HCT116 (cell line): ENCODE results near the gene RUNX2. TPM values are rescaled to one million over a fixed set of nuclear protein-coding genes. Genes with fewer than 3 reads are reported as not detected.

Experiments used
- ATAC-seq: fragments of 200-7000 bp; cut with Tn5 transposase; 2 replicates; pipeline ENCODE4 v1.9.1; 2020; ENCODE audit warnings: mild to moderate bottlenecking, moderate library complexity
- BruUV-seq: library from RNA; stranded (reverse); fragments of 400-500 nt; replicated peaks from 2 replicates; lab custom pipeline; 2021; lab: Mats Ljungman, UMichigan
- CTCF ChIA-PET: fragments of 300-600 bp; sonication (Branson Sonifier 250); formaldehyde crosslinking; loops from one replicate; lab custom pipeline; 2021; ENCODE audit warnings: antibody characterized with exemption; lab: Charles Lee
- POLR2A ChIA-PET: fragments of 300-600, 350-600 bp; sonication (Branson Sonifier 250); formaldehyde crosslinking; loops from one replicate; lab custom pipeline; 2021; ENCODE audit warnings: antibody characterized with exemption; lab: Charles Lee
- RAD21 ChIA-PET, 2 experiments: fragments of 300-600 bp; sonication (Branson Sonifier 250); formaldehyde crosslinking; loops; one replicate each; lab custom pipeline; 2023; ENCODE audit warnings: low total read pairs in 2 of 2; ENCODE audit not compliant: uncharacterized antibody in 2 of 2, unreplicated experiment in 2 of 2, low non-redundant PET in 1 of 2; lab: Charles Lee
- DNase-seq: peaks from one replicate; pipeline ENCODE4 v3.0.0-alpha.2; 2010; ENCODE audit warnings: low read depth, low spot score
- H2AFZ ChIP-seq: fragments of 200-600 bp; shearing (Covaris generic), sonication (generic); 2 replicates; pipeline ENCODE4 v1.6.1; 2017; ENCODE audit warnings: low read depth, mixed run types, mixed read lengths, antibody characterized with exemption, low read length; ENCODE audit not compliant: poor library complexity, severe bottlenecking
- H3K27ac ChIP-seq: 2 replicates; pipeline ENCODE4 v1.5.1; 2012; ENCODE audit warnings: low read depth, low read length
- H3K27me3 ChIP-seq: fragments of 200-600 bp; sonication (generic); 2 replicates; pipeline ENCODE4 v1.6.1; 2016; ENCODE audit warnings: mixed run types, low read length, mixed read lengths; ENCODE audit not compliant: insufficient read depth
- H3K36me3 ChIP-seq, 2 experiments: fragments of 200-500 bp in 1 of 2; fragments of 200-600 bp in 1 of 2; sonication (Bioruptor generic) in 1 of 2; sonication (generic) in 1 of 2; 2 replicates each; pipeline versions ENCODE4 v1.5.1 to v1.6.1; 2014 to 2016; ENCODE audit warnings: low read length in 2 of 2, inconsistent platforms in 1 of 2, mixed read lengths in 1 of 2, mixed run types in 1 of 2; ENCODE audit not compliant: insufficient read depth in 2 of 2, control insufficient read depth in 1 of 2
- H3K4me1 ChIP-seq, 2 experiments: fragments of 200-600 bp in 1 of 2; sonication (generic) in 1 of 2; 2 replicates each; pipeline versions ENCODE4 v1.5.1 to v1.6.1; 2012 to 2017; ENCODE audit warnings: low read length in 2 of 2, inconsistent platforms in 1 of 2, mild to moderate bottlenecking in 1 of 2, mixed read lengths in 1 of 2, mixed run types in 1 of 2, moderate library complexity in 1 of 2; ENCODE audit not compliant: insufficient read depth in 2 of 2, control insufficient read depth in 1 of 2
- H3K4me2 ChIP-seq: fragments of 200-600 bp; sonication (generic); 2 replicates; pipeline ENCODE4 v1.6.1; 2017; ENCODE audit warnings: mixed run types, low read length, mixed read lengths
- H3K4me3 ChIP-seq, 2 experiments: fragments of 200-600 bp in 1 of 2; sonication (generic) in 1 of 2; replicated peaks in 1 of 2; 2 replicates each; pipeline ENCODE4 v1.5.1; 2011 to 2016; ENCODE audit warnings: low read length in 2 of 2, control low read depth in 1 of 2, low read depth in 1 of 2, mild to moderate bottlenecking in 1 of 2, mixed read lengths in 1 of 2, mixed run types in 1 of 2
- H3K79me2 ChIP-seq: fragments of 200-600 bp; sonication (generic); 2 replicates; pipeline ENCODE4 v1.6.1; 2017; ENCODE audit warnings: mild to moderate bottlenecking, mixed run types, low read length, moderate library complexity, mixed read lengths; ENCODE audit not compliant: insufficient read depth
- H3K9ac ChIP-seq: fragments of 200-600 bp; sonication (generic); 2 replicates; pipeline ENCODE4 v1.6.1; 2016; ENCODE audit warnings: low read length, mixed read lengths
- H3K9me2 ChIP-seq: fragments of 200-600 bp; sonication (generic), shearing (Covaris generic); 2 replicates; pipeline ENCODE4 v1.6.1; 2017; ENCODE audit warnings: mixed run types, mild to moderate bottlenecking, moderate library complexity; ENCODE audit not compliant: insufficient read depth
- H3K9me3 ChIP-seq, 2 experiments: fragments of 200-500 bp in 1 of 2; fragments of 200-600 bp in 1 of 2; sonication (Bioruptor generic) in 1 of 2; sonication (generic) in 1 of 2; 2 replicates each; pipeline ENCODE4 v1.6.1; 2014 to 2017; ENCODE audit warnings: low read length in 2 of 2, mixed read lengths in 2 of 2, inconsistent platforms in 1 of 2, low read depth in 1 of 2, mild to moderate bottlenecking in 1 of 2, mixed run types in 1 of 2, moderate library complexity in 1 of 2; ENCODE audit not compliant: control insufficient read depth in 1 of 2, insufficient read depth in 1 of 2
- H4K20me1 ChIP-seq: fragments of 200-600 bp; sonication (generic), shearing (Covaris generic); 2 replicates; pipeline ENCODE4 v1.6.1; 2017; ENCODE audit warnings: mixed run types, mild to moderate bottlenecking, moderate library complexity; ENCODE audit not compliant: insufficient read depth
- CEBPB ChIP-seq: IDR thresholded peaks from 2 replicates; pipeline ENCODE4 v1.6.1; 2012; ENCODE audit warnings: low read depth
- EGR1 ChIP-seq: IDR thresholded peaks from 2 replicates; pipeline ENCODE4 v1.6.1; 2012; ENCODE audit warnings: low read depth
- ELF1 ChIP-seq: IDR thresholded peaks from 2 replicates; pipeline ENCODE4 v1.6.1; 2012; ENCODE audit warnings: low read depth, borderline replicate concordance
- EZH2phosphoT487 ChIP-seq: fragments of 200-600 bp; IDR thresholded peaks from 2 replicates; pipeline ENCODE4 v1.6.1; 2018; ENCODE audit warnings: antibody characterized with exemption, borderline replicate concordance
- POLR2A ChIP-seq: IDR thresholded peaks from 2 replicates; pipeline ENCODE4 v1.7.0; 2011; ENCODE audit warnings: borderline replicate concordance; ENCODE audit not compliant: insufficient read depth, insufficient read length; ENCODE audit errors: extremely low read depth
- POLR2AphosphoS5 ChIP-seq: IDR thresholded peaks from 2 replicates; pipeline ENCODE4 v1.6.1; 2011; ENCODE audit warnings: mild to moderate bottlenecking, low read depth, low read length, moderate library complexity
- RAD21 ChIP-seq: IDR thresholded peaks from 2 replicates; pipeline ENCODE4 v1.6.1; 2012; ENCODE audit warnings: low read depth, mild to moderate bottlenecking
- TCF7L2 ChIP-seq: IDR thresholded peaks from 2 replicates; pipeline ENCODE4 v1.7.0; 2011; ENCODE audit warnings: borderline replicate concordance, inconsistent platforms; ENCODE audit not compliant: insufficient read depth, insufficient read length; ENCODE audit errors: extremely low read depth
- ZBTB33 ChIP-seq: IDR thresholded peaks from 2 replicates; pipeline ENCODE4 v1.6.1; 2011; ENCODE audit warnings: mild to moderate bottlenecking, low read length, moderate library complexity; ENCODE audit not compliant: insufficient replicate concordance; ENCODE audit errors: extremely low read depth
- ZFX ChIP-seq: fragments of 450-650 bp; IDR thresholded peaks from 2 replicates; pipeline ENCODE4 v1.6.1; 2017
- intact Hi-C: fragments of 100-400 bp; cut with micrococcal nuclease; formaldehyde crosslinking; loops from 2 replicates; pipeline ENCODE4 v1.10.0; 2022
- total RNA-seq: library from RNA; stranded (reverse); gene quantifications from one replicate; pipeline ENCODE4 v1.2.1, GENCODE V29; 2021; ENCODE audit not compliant: unreplicated experiment
- TF ChIP-seq, protein P1 (sequence below): IDR thresholded peaks from 2 replicates; pipeline ENCODE4 v1.6.1; 2012
- TF ChIP-seq, protein P2 (sequence below): IDR thresholded peaks from 2 replicates; pipeline ENCODE4 v1.6.1; 2012

RUNX2 gene
- total RNA-seq, 1 experiment from 2014 or later: 1.1 TPM

DNA sequence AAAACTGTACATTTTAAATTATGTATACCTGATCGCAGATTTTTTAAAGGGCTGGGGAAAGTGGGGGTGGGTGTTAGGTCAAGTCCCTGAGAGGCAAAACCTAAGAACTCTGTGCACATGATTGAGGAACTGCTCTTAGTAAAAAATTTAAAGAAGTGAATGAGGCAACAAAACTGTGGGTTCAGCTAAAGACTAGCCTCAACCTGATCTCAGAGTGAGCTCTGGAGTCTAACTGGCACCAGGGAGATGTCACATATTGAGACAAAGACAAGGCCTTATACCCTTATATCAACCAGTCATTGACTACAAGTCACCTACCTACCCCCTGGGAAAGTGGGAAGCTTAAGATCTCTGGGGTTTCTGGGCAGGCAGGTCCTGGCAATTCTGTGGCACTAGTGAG lies 27.4 kb upstream of the RUNX2 start:
- H3K4me2 ChIP-seq: no peak overlapping the region
- ATAC-seq: no peak
- no peak overlapping the region for H3K27ac ChIP-seq
- no TSS peak for BruUV-seq
- H2AFZ ChIP-seq: no peak overlapping the region
- intact Hi-C loops: no loop called here
- no peaks in the 10 kb centered on the region for H3K27me3 ChIP-seq
- no peak overlapping the region for H3K9ac ChIP-seq
- TF ChIP-seq, protein P1, sequence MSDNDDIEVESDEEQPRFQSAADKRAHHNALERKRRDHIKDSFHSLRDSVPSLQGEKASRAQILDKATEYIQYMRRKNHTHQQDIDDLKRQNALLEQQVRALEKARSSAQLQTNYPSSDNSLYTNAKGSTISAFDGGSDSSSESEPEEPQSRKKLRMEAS: no peak
- TF ChIP-seq POLR2A (no peak), TCF7L2 (no peak), ZBTB33 (no peak), POLR2AphosphoS5 (no peak), EZH2phosphoT487 (no peak), EGR1 (no peak), RAD21 (no peak), ZFX (no peak), ELF1 (no peak), CEBPB (no peak)
- TF ChIP-seq, protein P2, sequence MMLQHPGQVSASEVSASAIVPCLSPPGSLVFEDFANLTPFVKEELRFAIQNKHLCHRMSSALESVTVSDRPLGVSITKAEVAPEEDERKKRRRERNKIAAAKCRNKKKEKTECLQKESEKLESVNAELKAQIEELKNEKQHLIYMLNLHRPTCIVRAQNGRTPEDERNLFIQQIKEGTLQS: no peak
- no peaks in the 10 kb centered on the region for H3K79me2 ChIP-seq
- H3K4me3 ChIP-seq: no peak overlapping the region
- ChIA-PET RAD21 (no interaction called here), POLR2A (no interaction called here), CTCF (no interaction called here)
- no peaks in the 10 kb centered on the region for H3K4me1 ChIP-seq
- no peaks in the 10 kb centered on the region for H4K20me1 ChIP-seq
- H3K9me3 ChIP-seq: no peaks in the 10 kb centered on the region
- no peak for DNase-seq
- H3K9me2 ChIP-seq: no peaks in the 10 kb centered on the region
- H3K36me3 ChIP-seq: no peaks in the 10 kb centered on the region
